PFSK-1 (cell line): ENCODE data around the gene GLYATL2.

ENCODE experiments used
- FOXP2 ChIP-seq: optimal IDR thresholded peaks from 2 replicates; pipeline ENCODE3; 2011; ENCODE audit warnings: borderline replicate concordance, control low read depth, inconsistent platforms; ENCODE audit not compliant: insufficient read depth; ENCODE audit errors: extremely low read length, extremely low read depth
- POLR2AphosphoS5 ChIP-seq: IDR thresholded peaks from 2 replicates; pipeline ENCODE4 v1.6.1; 2012; ENCODE audit warnings: low read depth, mild to moderate bottlenecking, control low read depth, low read length, moderate library complexity
- TAF1 ChIP-seq: IDR thresholded peaks from 2 replicates; pipeline ENCODE4 v1.6.1; 2012; ENCODE audit warnings: low read length, control low read depth, borderline replicate concordance; ENCODE audit not compliant: insufficient read depth
- TF ChIP-seq, protein P1 (sequence below), 2 experiments: IDR thresholded peaks; 2 replicates each; pipeline versions ENCODE4 v1.6.1 to v1.8.0; 2011 to 2012; ENCODE audit warnings: low read depth in 2 of 2, low read length in 2 of 2, control low read depth in 1 of 2, inconsistent platforms in 1 of 2, mild to moderate bottlenecking in 1 of 2, moderate library complexity in 1 of 2; ENCODE audit not compliant: insufficient read depth in 1 of 2

GRCh38 chr11:58811499-58811898 lies 33.0 kb downstream of the GLYATL2 start:
- no peak for TF ChIP-seq POLR2AphosphoS5
- TF ChIP-seq, protein P1, sequence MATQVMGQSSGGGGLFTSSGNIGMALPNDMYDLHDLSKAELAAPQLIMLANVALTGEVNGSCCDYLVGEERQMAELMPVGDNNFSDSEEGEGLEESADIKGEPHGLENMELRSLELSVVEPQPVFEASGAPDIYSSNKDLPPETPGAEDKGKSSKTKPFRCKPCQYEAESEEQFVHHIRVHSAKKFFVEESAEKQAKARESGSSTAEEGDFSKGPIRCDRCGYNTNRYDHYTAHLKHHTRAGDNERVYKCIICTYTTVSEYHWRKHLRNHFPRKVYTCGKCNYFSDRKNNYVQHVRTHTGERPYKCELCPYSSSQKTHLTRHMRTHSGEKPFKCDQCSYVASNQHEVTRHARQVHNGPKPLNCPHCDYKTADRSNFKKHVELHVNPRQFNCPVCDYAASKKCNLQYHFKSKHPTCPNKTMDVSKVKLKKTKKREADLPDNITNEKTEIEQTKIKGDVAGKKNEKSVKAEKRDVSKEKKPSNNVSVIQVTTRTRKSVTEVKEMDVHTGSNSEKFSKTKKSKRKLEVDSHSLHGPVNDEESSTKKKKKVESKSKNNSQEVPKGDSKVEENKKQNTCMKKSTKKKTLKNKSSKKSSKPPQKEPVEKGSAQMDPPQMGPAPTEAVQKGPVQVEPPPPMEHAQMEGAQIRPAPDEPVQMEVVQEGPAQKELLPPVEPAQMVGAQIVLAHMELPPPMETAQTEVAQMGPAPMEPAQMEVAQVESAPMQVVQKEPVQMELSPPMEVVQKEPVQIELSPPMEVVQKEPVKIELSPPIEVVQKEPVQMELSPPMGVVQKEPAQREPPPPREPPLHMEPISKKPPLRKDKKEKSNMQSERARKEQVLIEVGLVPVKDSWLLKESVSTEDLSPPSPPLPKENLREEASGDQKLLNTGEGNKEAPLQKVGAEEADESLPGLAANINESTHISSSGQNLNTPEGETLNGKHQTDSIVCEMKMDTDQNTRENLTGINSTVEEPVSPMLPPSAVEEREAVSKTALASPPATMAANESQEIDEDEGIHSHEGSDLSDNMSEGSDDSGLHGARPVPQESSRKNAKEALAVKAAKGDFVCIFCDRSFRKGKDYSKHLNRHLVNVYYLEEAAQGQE (IDR thresholded peaks at IDR 0.05; ENCODE audit: insufficient read depth in 1 of 2, low read depth in 2 of 2, low read length in 2 of 2) = no peak
- TF ChIP-seq FOXP2 = no peak
- no peak for TF ChIP-seq TAF1
